Neuronal stem cell (in vitro differentiated cells): ENCODE results near the gene TACR1.
A peak's percentile ranks its signal among the peaks of the same experiment; 100 is the strongest.

Experiments used
- DNase-seq: peaks from one replicate; pipeline ENCODE4 v3.0.0-alpha.2; 2013; ENCODE audit warnings: low spot score
- H2AFZ ChIP-seq: one replicate; pipeline ENCODE4 v1.6.1; 2013; ENCODE audit warnings: mild to moderate bottlenecking, low read length, inconsistent platforms
- H2AK5ac ChIP-seq: 2 replicates; pipeline ENCODE4 v1.6.1; 2013; ENCODE audit warnings: low read depth, mild to moderate bottlenecking, inconsistent platforms, low read length, moderate library complexity, mixed read lengths
- H2BK120ac ChIP-seq: 2 replicates; pipeline ENCODE4 v1.6.1; 2013; ENCODE audit warnings: low read depth, mild to moderate bottlenecking, inconsistent platforms, low read length, moderate library complexity, mixed read lengths
- H2BK12ac ChIP-seq: one replicate; pipeline ENCODE4 v1.6.1; 2013; ENCODE audit warnings: low read length, inconsistent platforms
- H2BK15ac ChIP-seq: 2 replicates; pipeline ENCODE4 v1.6.1; 2013; ENCODE audit warnings: mild to moderate bottlenecking, low read length, inconsistent platforms, mixed read lengths
- H2BK5ac ChIP-seq: one replicate; pipeline ENCODE4 v1.6.1; 2013; ENCODE audit warnings: inconsistent platforms, mild to moderate bottlenecking, low read length, moderate library complexity
- H3K14ac ChIP-seq: one replicate; pipeline ENCODE4 v1.6.1; 2013; ENCODE audit warnings: low read length, inconsistent platforms
- H3K18ac ChIP-seq: 2 replicates; pipeline ENCODE4 v1.6.1; 2013; ENCODE audit warnings: low read length, inconsistent platforms
- H3K23ac ChIP-seq: 2 replicates; pipeline ENCODE4 v1.6.1; 2013; ENCODE audit warnings: low read depth, mild to moderate bottlenecking, mixed read lengths, low read length, inconsistent platforms; ENCODE audit not compliant: poor library complexity
- H3K27ac ChIP-seq: replicated peaks from 3 replicates; pipeline ENCODE4 v1.5.1; 2013; ENCODE audit warnings: low read length, inconsistent platforms
- H3K27me3 ChIP-seq, 3 experiments: 2 replicates each; pipeline ENCODE4 v1.6.1; 2013; ENCODE audit warnings: low read length in 3 of 3, mild to moderate bottlenecking in 2 of 3, inconsistent platforms in 1 of 3, low read depth in 1 of 3, mixed read lengths in 1 of 3, moderate library complexity in 1 of 3; ENCODE audit not compliant: control insufficient read depth in 3 of 3, insufficient read depth in 3 of 3
- H3K36me3 ChIP-seq, 2 donors: replicated peaks in 1 of 2; 2 replicates each; pipeline ENCODE4 v1.6.1; 2013; ENCODE audit warnings: low read length in 2 of 2; ENCODE audit not compliant: control insufficient read depth in 2 of 2, insufficient read depth in 2 of 2
- H3K4ac ChIP-seq: 2 replicates; pipeline ENCODE4 v1.6.1; 2013; ENCODE audit warnings: inconsistent platforms, mild to moderate bottlenecking, low read length, moderate library complexity
- H3K4me1 ChIP-seq, 2 donors: 1 replicate in 1 of 2; 2 replicates in 1 of 2; pipeline ENCODE4 v1.6.1; 2013; ENCODE audit warnings: low read length in 2 of 2, low read depth in 1 of 2; ENCODE audit not compliant: control insufficient read depth in 2 of 2, insufficient read depth in 1 of 2
- H3K4me2 ChIP-seq: one replicate; pipeline ENCODE4 v1.6.1; 2013; ENCODE audit warnings: mild to moderate bottlenecking, low read length, inconsistent platforms; ENCODE audit not compliant: insufficient read depth, poor library complexity, severe bottlenecking
- H3K4me3 ChIP-seq, 2 donors: 2 replicates each; pipeline ENCODE4 v1.5.1; 2013; ENCODE audit warnings: low read length in 2 of 2, mild to moderate bottlenecking in 2 of 2, inconsistent platforms in 1 of 2, moderate library complexity in 1 of 2
- H3K79me1 ChIP-seq: one replicate; pipeline ENCODE4 v1.6.1; 2013; ENCODE audit warnings: low read depth, mild to moderate bottlenecking, inconsistent platforms, low read length, moderate library complexity
- H3K9ac ChIP-seq: one replicate; pipeline ENCODE4 v1.6.1; 2013; ENCODE audit warnings: mild to moderate bottlenecking, low read depth, low read length, inconsistent platforms; ENCODE audit not compliant: poor library complexity
- H3K9me3 ChIP-seq, 2 donors: replicated peaks in 1 of 2; 2 replicates each; pipeline versions ENCODE3 to v1.6.1; 2013; ENCODE audit warnings: low read length in 2 of 2, mild to moderate bottlenecking in 2 of 2, inconsistent platforms in 1 of 2, low read depth in 1 of 2, mixed read lengths in 1 of 2, moderate library complexity in 1 of 2; ENCODE audit not compliant: control insufficient read depth in 2 of 2, insufficient read depth in 1 of 2
- H4K8ac ChIP-seq: one replicate; pipeline ENCODE4 v1.6.1; 2013; ENCODE audit warnings: low read depth, mild to moderate bottlenecking, inconsistent platforms, low read length, moderate library complexity
- H4K91ac ChIP-seq: one replicate; pipeline ENCODE4 v1.6.1; 2013; ENCODE audit warnings: low read length, low read depth, mild to moderate bottlenecking, inconsistent platforms; ENCODE audit not compliant: poor library complexity
- WGBS, 2 donors: extraction: QIAGEN DNeasy Blood & Tissue Kit; methylation state at CpG; one replicate each; pipeline ENCODE4 v1.1.7; 2013; ENCODE audit warnings: missing lambda C conversion rate in 2 of 2, mixed read lengths in 1 of 2; ENCODE audit not compliant: insufficient read length in 2 of 2, insufficient replicate concordance in 1 of 2; ENCODE audit errors: extremely low coverage in 2 of 2; 5-methylcytosine and 5-hydroxymethylcytosine counted together

TACR1 gene

DNA sequence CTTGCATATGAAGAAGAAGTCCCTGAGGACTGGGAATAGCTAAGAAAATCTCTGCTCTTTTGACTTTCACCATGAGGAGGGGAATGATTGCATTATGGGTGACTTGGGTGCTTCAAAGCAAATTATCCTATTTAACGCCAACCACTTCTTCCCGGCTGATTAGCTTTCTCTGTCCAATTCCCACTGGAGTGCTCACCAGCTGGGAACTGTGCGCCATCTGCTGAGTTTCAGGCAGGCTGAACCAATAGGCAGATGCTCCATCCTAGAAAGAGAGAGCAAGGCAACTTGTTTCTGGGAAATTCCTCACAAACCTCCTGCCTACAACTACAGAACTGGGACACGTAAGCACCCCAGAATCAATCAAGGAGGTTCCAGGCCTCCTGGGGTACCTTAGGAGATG, 191.5 kb downstream of the TACR1 start:
- no peak overlapping the region for H3K4ac ChIP-seq
- no peak overlapping the region for H3K27ac ChIP-seq
- H3K14ac ChIP-seq = no peak overlapping the region
- no peak overlapping the region for H4K91ac ChIP-seq
- no peak overlapping the region for H3K23ac ChIP-seq
- no peak overlapping the region for H2BK5ac ChIP-seq
- no peak overlapping the region for H3K18ac ChIP-seq
- H2BK15ac ChIP-seq = no peak overlapping the region
- H3K4me2 ChIP-seq = no peak overlapping the region
- no peaks in the 10 kb centered on the region for H3K36me3 ChIP-seq
- no CpG with 5 or more reads among the region's 4 CpGs for WGBS, 2 donors
- no peak overlapping the region for H2BK120ac ChIP-seq
- no peak for DNase-seq
- no peaks in the 10 kb centered on the region for H3K9me3 ChIP-seq
- no peak overlapping the region for H4K8ac ChIP-seq
- H3K9ac ChIP-seq = peak overlapping the region; percentile 26
- no peak overlapping the region for H2BK12ac ChIP-seq
- no peaks in the 10 kb centered on the region for H3K27me3 ChIP-seq
- H2AK5ac ChIP-seq = no peak overlapping the region
- H3K4me1 ChIP-seq = no peaks in the 10 kb centered on the region
- no peaks in the 10 kb centered on the region for H3K79me1 ChIP-seq
- no peak overlapping the region for H3K4me3 ChIP-seq
- no peak overlapping the region for H2AFZ ChIP-seq

DNA sequence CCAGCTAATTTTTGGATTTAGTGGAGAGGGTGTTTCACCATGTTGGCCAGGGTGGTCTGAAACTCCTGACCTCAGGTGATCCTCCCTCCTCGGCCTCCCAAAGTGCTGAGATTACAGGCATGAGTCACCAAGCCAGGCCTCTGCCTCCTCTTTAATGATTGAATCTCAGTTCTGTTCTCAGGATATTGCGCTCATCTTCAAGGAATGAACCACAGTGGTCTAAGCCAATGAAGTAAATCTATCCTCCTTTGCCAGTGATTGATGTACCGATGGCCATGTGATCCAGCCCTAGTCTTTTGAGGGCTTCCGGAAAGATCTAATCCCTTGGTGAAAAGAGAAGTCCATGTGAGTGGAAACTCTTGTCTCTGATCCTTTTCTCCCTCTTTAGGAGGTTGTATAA, 192.3 kb downstream of the TACR1 start:
- H3K9ac ChIP-seq = no peak overlapping the region
- DNase-seq = no peak
- H3K4ac ChIP-seq = no peak overlapping the region
- no CpG with 5 or more reads among the region's 4 CpGs for WGBS, 2 donors
- H3K27ac ChIP-seq = no peak overlapping the region
- no peak overlapping the region for H3K14ac ChIP-seq
- no peak overlapping the region for H4K91ac ChIP-seq
- H2BK15ac ChIP-seq = no peak overlapping the region
- H3K79me1 ChIP-seq = no peaks in the 10 kb centered on the region
- no peaks in the 10 kb centered on the region for H3K9me3 ChIP-seq
- H2BK5ac ChIP-seq = no peak overlapping the region
- H2BK12ac ChIP-seq = no peak overlapping the region
- H3K4me2 ChIP-seq = no peak overlapping the region
- no peaks in the 10 kb centered on the region for H3K36me3 ChIP-seq
- no peak overlapping the region for H3K18ac ChIP-seq
- H3K4me1 ChIP-seq = no peaks in the 10 kb centered on the region
- no peak overlapping the region for H4K8ac ChIP-seq
- no peak overlapping the region for H3K4me3 ChIP-seq
- H3K23ac ChIP-seq = no peak overlapping the region
- no peak overlapping the region for H2AFZ ChIP-seq
- H2AK5ac ChIP-seq = no peak overlapping the region
- H2BK120ac ChIP-seq = no peak overlapping the region
- no peaks in the 10 kb centered on the region for H3K27me3 ChIP-seq

DNA sequence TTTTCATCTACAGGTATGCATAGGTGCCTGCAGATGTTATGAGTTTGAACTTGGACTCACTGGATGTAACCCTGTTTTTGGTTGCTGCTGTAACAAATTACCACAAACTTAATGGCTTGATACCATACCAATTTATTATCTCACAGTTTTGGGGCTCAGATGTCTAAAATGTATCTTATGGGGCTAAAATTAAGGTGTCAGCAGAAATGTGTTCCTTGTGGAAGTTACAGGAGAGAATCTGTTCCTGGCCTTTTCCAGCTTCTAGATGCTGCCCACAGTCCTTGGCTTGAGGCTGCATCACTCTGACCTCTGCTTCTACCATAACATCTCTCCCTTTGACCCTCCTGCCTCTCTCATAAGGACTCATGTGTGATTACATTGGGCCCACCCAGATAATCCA, 193.3 kb downstream of the TACR1 start:
- H3K27me3 ChIP-seq = no peaks in the 10 kb centered on the region
- H2BK120ac ChIP-seq = no peak overlapping the region
- H2BK15ac ChIP-seq = no peak overlapping the region
- no peak for DNase-seq
- H3K4ac ChIP-seq = no peak overlapping the region
- no peak overlapping the region for H2BK12ac ChIP-seq
- no peaks in the 10 kb centered on the region for H3K36me3 ChIP-seq
- no peak overlapping the region for H3K14ac ChIP-seq
- no peak overlapping the region for H4K8ac ChIP-seq
- H3K9ac ChIP-seq = no peak overlapping the region
- no peak overlapping the region for H3K18ac ChIP-seq
- no peaks in the 10 kb centered on the region for H3K4me1 ChIP-seq
- H3K4me2 ChIP-seq = no peak overlapping the region
- H2AK5ac ChIP-seq = no peak overlapping the region
- H2BK5ac ChIP-seq = no peak overlapping the region
- H3K9me3 ChIP-seq = no peaks in the 10 kb centered on the region
- H2AFZ ChIP-seq = no peak overlapping the region
- H3K4me3 ChIP-seq = no peak overlapping the region
- H3K23ac ChIP-seq = no peak overlapping the region
- no peaks in the 10 kb centered on the region for H3K79me1 ChIP-seq
- no peak overlapping the region for H4K91ac ChIP-seq
- H3K27ac ChIP-seq = no peak overlapping the region

DNA sequence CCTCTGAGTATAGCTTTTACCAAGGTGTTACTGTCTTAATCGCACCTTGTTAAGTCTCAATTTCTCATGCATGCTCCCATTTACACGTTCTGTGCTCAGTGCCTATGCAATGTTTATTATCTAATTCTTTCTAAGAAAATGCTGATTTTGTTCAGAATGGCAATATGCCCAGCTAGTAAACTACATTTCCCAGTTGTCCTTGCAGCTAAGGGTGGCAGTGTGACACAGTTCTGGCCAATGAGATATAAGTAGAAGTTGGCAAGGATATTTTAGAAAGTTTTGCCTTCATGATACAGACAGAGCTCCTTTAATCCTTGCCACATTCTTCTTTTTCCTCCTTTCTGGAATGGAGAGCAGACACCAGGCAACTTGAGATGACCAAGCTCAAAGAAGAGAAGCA, 195.5 kb downstream of the TACR1 start:
- H3K23ac ChIP-seq = no peak overlapping the region
- H4K8ac ChIP-seq = no peak overlapping the region
- no peak overlapping the region for H2AK5ac ChIP-seq
- no CpG with 5 or more reads among the region's 2 CpGs for WGBS, 2 donors
- H3K4me3 ChIP-seq = no peak overlapping the region
- no peak overlapping the region for H2BK12ac ChIP-seq
- H3K36me3 ChIP-seq = no peaks in the 10 kb centered on the region
- no peak for DNase-seq
- no peak overlapping the region for H2AFZ ChIP-seq
- no peak overlapping the region for H3K9ac ChIP-seq
- no peak overlapping the region for H3K27ac ChIP-seq
- no peaks in the 10 kb centered on the region for H3K79me1 ChIP-seq
- no peak overlapping the region for H3K4ac ChIP-seq
- H2BK120ac ChIP-seq = no peak overlapping the region
- no peak overlapping the region for H3K4me2 ChIP-seq
- H3K14ac ChIP-seq = no peak overlapping the region
- H4K91ac ChIP-seq = no peak overlapping the region
- H3K9me3 ChIP-seq = no peaks in the 10 kb centered on the region
- no peaks in the 10 kb centered on the region for H3K27me3 ChIP-seq
- no peak overlapping the region for H2BK15ac ChIP-seq
- no peak overlapping the region for H2BK5ac ChIP-seq
- H3K4me1 ChIP-seq = peaks cover 0 to 3% of the 10 kb centered on the region in 2 donors
- no peak overlapping the region for H3K18ac ChIP-seq
